ENCODE results near the gene CABP4. TPM values are rescaled to one million over a fixed set of nuclear protein-coding genes. Genes with fewer than 3 reads are reported as not detected.

CABP4 gene
- total RNA-seq, 1 experiment from 2014 or later, result not detected

DNA sequence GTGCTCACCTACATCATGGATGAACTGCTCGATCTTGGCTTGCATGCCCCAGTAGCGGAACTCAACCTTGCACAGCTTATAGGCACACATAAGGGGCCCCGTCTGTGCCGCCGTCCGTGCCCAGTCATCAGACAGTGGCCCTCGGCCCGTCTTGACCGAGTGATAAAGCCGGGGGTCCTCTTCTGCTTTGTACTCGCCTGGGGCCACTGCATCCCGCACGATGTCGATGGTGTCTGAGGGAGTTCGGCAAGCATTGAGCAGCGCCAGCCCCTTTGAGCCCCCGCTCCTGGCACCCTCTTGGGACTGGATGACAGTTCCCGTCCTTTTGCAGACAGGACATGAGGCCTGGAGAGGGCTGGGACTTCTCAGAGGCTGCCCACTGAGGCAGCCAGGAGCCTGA is 46.7 kb downstream of the CABP4 start:
- intact Hi-C loops (cut with micrococcal nuclease), result no loop called here

DNA sequence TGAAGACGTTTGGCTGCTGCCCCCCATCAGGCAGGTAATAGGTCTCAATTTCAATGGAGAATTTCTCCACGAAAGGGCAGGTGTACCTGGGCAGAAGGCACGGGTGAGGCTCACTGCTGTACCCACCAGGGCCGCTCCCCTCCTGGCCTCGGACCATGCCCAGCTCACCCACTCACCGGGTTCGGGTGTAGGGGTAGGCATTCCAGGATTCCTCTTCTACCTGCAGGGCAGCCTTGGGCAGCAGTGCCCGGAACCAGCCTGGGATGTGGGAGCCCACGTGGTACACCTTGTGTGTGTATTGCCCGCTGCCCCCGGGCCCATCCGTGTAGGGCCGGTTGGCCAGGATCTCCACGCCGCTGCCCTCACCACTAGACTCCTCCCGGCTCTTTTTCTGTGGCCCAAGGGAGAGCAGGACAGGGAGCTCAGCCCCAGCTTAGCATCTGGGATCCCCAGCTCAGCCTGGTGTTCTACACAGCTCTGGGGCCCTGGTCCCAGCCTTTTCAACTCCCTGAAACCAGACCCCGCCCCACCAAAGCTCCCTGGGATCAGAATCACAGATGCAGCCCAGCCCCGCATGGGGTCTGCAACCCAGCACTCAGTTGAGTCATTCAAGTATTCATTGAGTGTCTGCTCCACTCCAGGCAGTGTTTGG is 47.3 kb downstream of the CABP4 start:
- H3K27ac ChIP-seq (ENCODE audit: low read depth, low read length), result no peak overlapping the region
- H3K4me1 ChIP-seq (ENCODE audit: control insufficient read depth in 1 of 2, insufficient read depth in 2 of 2, low read length in 2 of 2), result peaks cover 28 to 31% of the 10 kb centered on the region in 2 experiments
- H3K27me3 ChIP-seq (ENCODE audit: insufficient read depth, low read length), result no peaks in the 10 kb centered on the region
- no peak overlapping the region for H2AFZ ChIP-seq (ENCODE audit: low read depth, low read length, poor library complexity, severe bottlenecking)
- H3K79me2 ChIP-seq (ENCODE audit: insufficient read depth, low read length), result peaks cover 29% of the 10 kb centered on the region
- ChIA-PET RAD21 (ENCODE audit: low non-redundant PET in 1 of 2, low total read pairs in 2 of 2, uncharacterized antibody in 2 of 2, unreplicated experiment in 2 of 2) (no interaction called here), POLR2A (no interaction called here), CTCF (no interaction called here)
- H3K4me2 ChIP-seq (ENCODE audit: low read length), result no peak overlapping the region
- peaks cover 8 to 10% of the 10 kb centered on the region in 2 experiments; a peak in 3 of 4 replicates for H3K36me3 ChIP-seq (ENCODE audit: control insufficient read depth in 1 of 2, insufficient read depth in 2 of 2, low read length in 2 of 2)
- no peak overlapping the region for H3K4me3 ChIP-seq (replicated peaks in 1 of 2; ENCODE audit: low read depth in 1 of 2, low read length in 2 of 2)
- H3K9me3 ChIP-seq (ENCODE audit: control insufficient read depth in 1 of 2, insufficient read depth in 1 of 2, low read depth in 1 of 2, low read length in 2 of 2), result no peaks in the 10 kb centered on the region
- H3K9me2 ChIP-seq (ENCODE audit: insufficient read depth), result no peaks in the 10 kb centered on the region
- no peak overlapping the region for H3K9ac ChIP-seq (ENCODE audit: low read length)
- no TSS peak for BruUV-seq (replicated peaks)
- no peaks in the 10 kb centered on the region for H4K20me1 ChIP-seq (ENCODE audit: insufficient read depth)
- DNase-seq (ENCODE audit: low read depth, low spot score), result no peak
- ATAC-seq, result no peak
- intact Hi-C loops (cut with micrococcal nuclease), result no loop called here
- TF ChIP-seq SRF (IDR thresholded peaks at IDR 0.05; ENCODE audit: low read depth), result no peak
- TF ChIP-seq, protein P1, sequence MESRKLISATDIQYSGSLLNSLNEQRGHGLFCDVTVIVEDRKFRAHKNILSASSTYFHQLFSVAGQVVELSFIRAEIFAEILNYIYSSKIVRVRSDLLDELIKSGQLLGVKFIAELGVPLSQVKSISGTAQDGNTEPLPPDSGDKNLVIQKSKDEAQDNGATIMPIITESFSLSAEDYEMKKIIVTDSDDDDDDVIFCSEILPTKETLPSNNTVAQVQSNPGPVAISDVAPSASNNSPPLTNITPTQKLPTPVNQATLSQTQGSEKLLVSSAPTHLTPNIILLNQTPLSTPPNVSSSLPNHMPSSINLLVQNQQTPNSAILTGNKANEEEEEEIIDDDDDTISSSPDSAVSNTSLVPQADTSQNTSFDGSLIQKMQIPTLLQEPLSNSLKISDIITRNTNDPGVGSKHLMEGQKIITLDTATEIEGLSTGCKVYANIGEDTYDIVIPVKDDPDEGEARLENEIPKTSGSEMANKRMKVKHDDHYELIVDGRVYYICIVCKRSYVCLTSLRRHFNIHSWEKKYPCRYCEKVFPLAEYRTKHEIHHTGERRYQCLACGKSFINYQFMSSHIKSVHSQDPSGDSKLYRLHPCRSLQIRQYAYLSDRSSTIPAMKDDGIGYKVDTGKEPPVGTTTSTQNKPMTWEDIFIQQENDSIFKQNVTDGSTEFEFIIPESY (IDR thresholded peaks at IDR 0.05; ENCODE audit: extremely low read depth, insufficient replicate concordance, low read length), result no peak
- TF ChIP-seq MAX (IDR thresholded peaks at IDR 0.05), result no peak
- TF ChIP-seq EZH2 (IDR thresholded peaks at IDR 0.05), result no peak
- TF ChIP-seq JUND (IDR thresholded peaks at IDR 0.05), result no peak
- TF ChIP-seq CEBPB (IDR thresholded peaks at IDR 0.05; ENCODE audit: low read depth), result no peak
- TF ChIP-seq ZFX (IDR thresholded peaks at IDR 0.05), result no peak
- TF ChIP-seq ATF3 (IDR thresholded peaks at IDR 0.05), result no peak
- no peak for TF ChIP-seq RAD21 (IDR thresholded peaks at IDR 0.05; ENCODE audit: low read depth)
- TF ChIP-seq TCF7L2 (IDR thresholded peaks at IDR 0.05; ENCODE audit: borderline replicate concordance, extremely low read depth, insufficient read depth, insufficient read length), result no peak
- TF ChIP-seq, protein P2, sequence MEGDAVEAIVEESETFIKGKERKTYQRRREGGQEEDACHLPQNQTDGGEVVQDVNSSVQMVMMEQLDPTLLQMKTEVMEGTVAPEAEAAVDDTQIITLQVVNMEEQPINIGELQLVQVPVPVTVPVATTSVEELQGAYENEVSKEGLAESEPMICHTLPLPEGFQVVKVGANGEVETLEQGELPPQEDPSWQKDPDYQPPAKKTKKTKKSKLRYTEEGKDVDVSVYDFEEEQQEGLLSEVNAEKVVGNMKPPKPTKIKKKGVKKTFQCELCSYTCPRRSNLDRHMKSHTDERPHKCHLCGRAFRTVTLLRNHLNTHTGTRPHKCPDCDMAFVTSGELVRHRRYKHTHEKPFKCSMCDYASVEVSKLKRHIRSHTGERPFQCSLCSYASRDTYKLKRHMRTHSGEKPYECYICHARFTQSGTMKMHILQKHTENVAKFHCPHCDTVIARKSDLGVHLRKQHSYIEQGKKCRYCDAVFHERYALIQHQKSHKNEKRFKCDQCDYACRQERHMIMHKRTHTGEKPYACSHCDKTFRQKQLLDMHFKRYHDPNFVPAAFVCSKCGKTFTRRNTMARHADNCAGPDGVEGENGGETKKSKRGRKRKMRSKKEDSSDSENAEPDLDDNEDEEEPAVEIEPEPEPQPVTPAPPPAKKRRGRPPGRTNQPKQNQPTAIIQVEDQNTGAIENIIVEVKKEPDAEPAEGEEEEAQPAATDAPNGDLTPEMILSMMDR (IDR thresholded peaks at IDR 0.05 in 2 of 3, conservative IDR thresholded peaks at IDR 0.05 in 1 of 3; ENCODE audit: borderline replicate concordance in 1 of 3, insufficient read depth in 1 of 3, low read depth in 2 of 3, low read length in 2 of 3), result no peak
- TF ChIP-seq CBX3 (IDR thresholded peaks at IDR 0.05; ENCODE audit: low read depth), result no peak
- no peak for TF ChIP-seq POLR2AphosphoS5 (IDR thresholded peaks at IDR 0.05; ENCODE audit: low read depth, low read length)

More for the DNA sequence above, 46.7 kb downstream of the CABP4 start:
- Histone ChIP-seq H3K9ac (ENCODE audit: low read length) (no peak overlapping the region), H3K4me1 (ENCODE audit: control insufficient read depth in 1 of 2, insufficient read depth in 2 of 2, low read length in 2 of 2) (peaks cover 23 to 25% of the 10 kb centered on the region in 2 experiments), H3K4me3 (replicated peaks in 1 of 2; ENCODE audit: low read depth in 1 of 2, low read length in 2 of 2) (no peak overlapping the region), H3K27ac (ENCODE audit: low read depth, low read length) (no peak overlapping the region), H3K9me2 (ENCODE audit: insufficient read depth) (no peaks in the 10 kb centered on the region), H4K20me1 (ENCODE audit: insufficient read depth) (no peaks in the 10 kb centered on the region), H2AFZ (ENCODE audit: low read depth, low read length, poor library complexity, severe bottlenecking) (no peak overlapping the region), H3K36me3 (ENCODE audit: control insufficient read depth in 1 of 2, insufficient read depth in 2 of 2, low read length in 2 of 2) (peaks cover 8 to 10% of the 10 kb centered on the region in 2 experiments; a peak in 3 of 4 replicates), H3K4me2 (ENCODE audit: low read length) (no peak overlapping the region), H3K9me3 (ENCODE audit: control insufficient read depth in 1 of 2, insufficient read depth in 1 of 2, low read depth in 1 of 2, low read length in 2 of 2) (no peaks in the 10 kb centered on the region), H3K27me3 (ENCODE audit: insufficient read depth, low read length) (no peaks in the 10 kb centered on the region), H3K79me2 (ENCODE audit: insufficient read depth, low read length) (peaks cover 24% of the 10 kb centered on the region)
- TF ChIP-seq ATF3 (IDR thresholded peaks at IDR 0.05), result no peak
- no peak for TF ChIP-seq MAX (IDR thresholded peaks at IDR 0.05)
- ChIA-PET RAD21 (ENCODE audit: low non-redundant PET in 1 of 2, low total read pairs in 2 of 2, uncharacterized antibody in 2 of 2, unreplicated experiment in 2 of 2) (no interaction called here), CTCF (no interaction called here), POLR2A (no interaction called here)
- BruUV-seq (replicated peaks), result no TSS peak
- no peak for ATAC-seq
- no peak for DNase-seq (ENCODE audit: low read depth, low spot score)

Measured in HCT116 (cell line).